GM12892 (cell line): ENCODE results near the gene ADAMTSL4.
"Not testable (repeated sequence)": the region's sequence is repeated elsewhere in the genome, so short reads cannot be mapped to it uniquely, and the experiment has no call there.

Source experiments
- POLR2A ChIP-seq: IDR thresholded peaks from 2 replicates; pipeline ENCODE4 v1.6.1; 2011; ENCODE audit warnings: low read depth, low read length, control low read depth
- POLR2AphosphoS5 ChIP-seq: IDR thresholded peaks from 2 replicates; pipeline ENCODE4 v1.6.1; 2011; ENCODE audit warnings: low read depth, low read length, control low read depth
- TAF1 ChIP-seq: IDR thresholded peaks from 2 replicates; pipeline ENCODE4 v1.6.1; 2011; ENCODE audit warnings: low read depth, mild to moderate bottlenecking, control low read depth, low read length, borderline replicate concordance

DNA sequence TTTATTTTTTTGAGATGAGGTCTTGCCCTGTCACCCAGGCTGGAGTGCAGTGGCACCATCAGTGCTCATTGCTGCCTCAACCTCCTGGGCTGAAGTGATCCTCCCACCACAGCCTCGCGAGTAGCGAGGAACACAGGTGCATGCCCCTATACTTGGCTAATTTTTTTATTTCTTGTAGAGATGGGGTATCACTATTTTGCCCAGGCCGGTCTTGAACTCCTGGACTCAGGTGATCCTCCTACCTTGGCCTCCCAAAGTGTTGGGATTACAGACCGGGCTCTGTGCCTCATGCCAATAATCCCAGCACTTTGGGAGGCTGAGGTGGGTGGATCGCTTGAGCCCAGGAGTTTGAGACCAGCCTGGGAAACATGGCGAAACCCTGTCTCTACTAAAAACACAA is 32.2 kb downstream of the ADAMTSL4 start:
- TF ChIP-seq POLR2A, POLR2AphosphoS5, TAF1: not testable (repeated sequence)
